Stimulated activated CD8-positive, alpha-beta memory T cell treated with anti-CD3 and anti-CD28 coated beads, Interleukin-2, amount 100 ng/mL, for 48 hours (primary cell): ENCODE data around the gene JAML.

Source experiments
- DNase-seq, 2 donors: peaks; one replicate each; pipeline ENCODE4 v3.0.0-alpha.2; 2020; ENCODE audit warnings: low read depth in 2 of 2

JAML gene

DNA sequence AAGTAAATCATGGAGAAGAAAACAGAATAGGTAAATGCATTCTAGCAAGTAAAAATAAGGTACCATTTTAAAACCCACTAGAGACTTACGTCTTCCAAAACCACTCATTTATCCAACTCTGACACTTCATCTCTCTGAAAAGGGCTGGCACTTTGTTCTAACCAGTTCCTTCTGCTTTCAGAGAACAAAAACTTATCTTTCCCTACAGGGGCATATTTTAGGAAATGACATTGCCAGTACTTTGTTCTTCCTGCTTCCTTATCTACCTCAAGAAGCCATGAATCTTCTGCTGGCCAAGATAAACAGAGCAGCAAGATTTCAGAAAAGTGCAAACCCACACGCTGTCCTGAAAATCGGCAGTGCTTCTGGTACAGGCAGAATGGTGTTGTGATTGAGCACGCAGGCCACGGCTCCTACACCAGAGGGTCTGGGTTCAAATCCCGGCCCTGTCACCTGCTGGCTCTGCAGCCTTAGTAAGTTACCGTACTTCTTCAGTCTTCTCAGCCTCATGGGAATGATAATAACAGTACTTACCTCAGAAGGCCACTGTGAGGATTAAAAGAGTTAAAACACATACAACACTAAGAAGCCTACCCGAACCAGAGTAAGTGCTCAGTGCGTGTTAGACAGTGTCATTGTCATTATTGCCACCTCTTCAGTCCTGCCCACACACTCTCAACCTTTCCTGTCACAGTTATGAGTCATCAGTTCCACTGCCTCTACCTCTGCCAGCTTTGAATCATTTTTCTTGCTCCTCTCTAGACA, 16.4 kb upstream of the JAML start:
- no peak for DNase-seq

DNA sequence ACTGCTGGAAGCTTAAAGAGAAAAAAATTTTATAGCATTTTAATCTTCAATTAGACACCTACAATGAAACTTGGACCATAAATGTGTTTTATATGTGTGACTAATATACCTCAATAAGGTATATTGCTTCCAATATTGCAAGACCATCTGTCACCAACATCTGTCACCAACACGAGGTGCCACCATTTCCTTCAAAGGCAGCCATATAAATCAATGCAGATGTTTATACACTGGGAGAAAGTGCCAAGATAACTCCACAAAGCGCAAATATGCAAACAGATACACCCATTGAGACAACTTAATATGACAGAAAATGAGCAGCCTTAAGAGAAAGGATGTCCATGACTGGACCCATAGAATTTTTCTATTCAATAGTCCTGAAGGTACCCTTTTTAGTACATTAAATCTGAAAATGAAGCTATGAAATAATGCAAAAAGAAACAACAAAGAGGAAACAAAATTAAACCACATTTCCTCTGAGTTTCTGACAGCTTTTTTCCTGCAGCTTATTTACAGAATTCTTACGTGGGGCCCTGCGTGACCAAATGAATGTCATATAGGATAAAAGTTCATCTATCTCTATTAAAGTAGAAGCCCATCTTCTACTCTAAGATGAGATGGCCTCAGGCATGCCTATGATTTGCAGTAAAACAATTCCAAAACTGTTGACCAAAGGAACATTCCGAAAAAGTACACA, 14.8 kb upstream of the JAML start:
- DNase-seq = no peak

DNA sequence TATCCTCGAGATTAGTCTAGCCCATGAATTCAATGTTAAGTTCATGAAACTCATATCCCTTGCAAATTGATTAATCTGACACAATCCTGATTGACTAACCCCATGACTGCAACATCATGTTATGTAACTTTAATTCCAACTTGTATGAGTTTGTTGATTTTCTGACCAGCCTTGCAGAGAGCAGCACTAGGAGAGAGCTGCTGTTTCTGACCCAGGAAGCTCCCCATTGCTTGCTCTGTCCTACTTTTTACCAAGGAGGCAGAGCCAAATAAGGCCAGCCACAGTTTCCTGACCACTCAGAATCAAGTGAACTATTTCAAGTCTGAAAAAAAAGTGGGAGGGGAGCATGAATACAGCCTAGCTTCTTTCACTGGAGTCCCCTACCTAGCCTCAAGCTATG, 14.1 kb upstream of the JAML start:
- DNase-seq = no peak

DNA sequence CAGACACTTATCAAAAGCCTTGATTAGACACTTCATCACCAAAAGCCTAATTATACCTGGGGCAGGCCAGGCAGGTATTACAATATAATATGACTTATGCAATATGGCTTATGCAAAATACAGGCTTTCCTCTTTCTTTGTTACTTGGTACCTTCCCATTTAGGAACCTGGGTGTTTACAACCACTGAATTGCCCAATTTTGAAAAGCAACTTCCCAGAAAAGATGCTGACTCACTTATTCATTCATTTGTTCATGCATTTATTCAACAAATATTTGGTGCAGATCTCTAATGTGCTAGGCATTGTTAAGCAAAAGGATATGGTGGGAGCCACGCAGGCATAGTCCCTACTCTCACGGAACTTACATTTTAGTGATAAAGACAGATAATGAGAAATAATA, 13.6 kb upstream of the JAML start:
- no peak for DNase-seq

DNA sequence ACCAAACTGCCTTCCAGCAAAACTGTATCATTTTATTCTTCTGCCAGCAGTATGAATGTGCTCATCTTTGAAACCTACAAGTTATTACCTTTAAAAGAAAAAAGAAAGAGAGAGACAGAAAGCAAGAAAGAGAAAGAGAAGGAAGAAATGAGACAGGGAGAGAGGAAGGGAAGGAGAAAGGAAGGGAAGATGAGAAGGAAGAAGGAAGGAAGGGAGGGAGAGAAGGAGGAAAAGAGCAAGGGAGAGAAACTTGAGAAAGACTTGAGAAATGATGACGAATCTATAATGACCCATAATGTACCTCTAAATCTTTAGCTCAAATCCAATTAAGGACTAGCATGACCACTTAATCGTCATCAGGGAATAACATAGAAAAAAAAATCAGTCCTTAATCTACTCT, 11.4 kb upstream of the JAML start:
- no peak for DNase-seq

DNA sequence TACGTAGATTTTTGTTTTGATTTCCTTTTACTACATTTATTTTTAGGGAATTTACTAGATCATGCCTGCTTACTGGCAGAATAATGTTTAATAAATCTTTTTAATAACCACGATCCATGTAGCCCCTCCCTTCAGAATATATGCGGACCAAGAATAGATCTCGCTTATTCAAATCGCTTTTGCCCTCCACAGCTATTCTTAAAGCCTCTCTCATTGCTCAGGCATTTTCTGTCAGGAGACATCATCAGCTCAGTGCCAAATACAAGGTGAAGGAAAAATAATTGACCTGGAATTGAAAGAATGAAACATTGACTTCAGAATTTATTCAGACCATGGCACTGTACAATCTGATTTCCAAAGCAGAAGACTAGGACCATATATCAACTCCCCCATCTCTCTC, 10.0 kb upstream of the JAML start:
- no peak for DNase-seq

DNA sequence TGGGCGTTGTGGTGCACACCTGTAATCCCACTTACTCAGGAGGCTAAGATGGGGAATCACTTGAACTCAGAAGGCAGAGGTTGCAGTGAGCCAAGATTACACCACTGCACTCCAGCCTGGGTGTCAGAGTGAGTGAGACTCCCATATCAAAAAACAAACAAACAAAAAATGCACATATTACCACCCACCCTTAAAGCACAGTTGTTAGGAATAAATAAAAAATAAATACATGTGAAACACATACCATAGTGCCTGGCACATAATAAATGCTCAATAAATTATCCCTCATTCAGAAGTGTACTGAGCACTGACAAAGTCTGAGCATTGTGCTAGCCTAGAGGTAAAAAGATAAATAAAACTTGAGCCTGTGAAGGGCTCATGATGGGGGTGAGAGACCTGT, 9.0 kb upstream of the JAML start:
- no peak for DNase-seq

DNA sequence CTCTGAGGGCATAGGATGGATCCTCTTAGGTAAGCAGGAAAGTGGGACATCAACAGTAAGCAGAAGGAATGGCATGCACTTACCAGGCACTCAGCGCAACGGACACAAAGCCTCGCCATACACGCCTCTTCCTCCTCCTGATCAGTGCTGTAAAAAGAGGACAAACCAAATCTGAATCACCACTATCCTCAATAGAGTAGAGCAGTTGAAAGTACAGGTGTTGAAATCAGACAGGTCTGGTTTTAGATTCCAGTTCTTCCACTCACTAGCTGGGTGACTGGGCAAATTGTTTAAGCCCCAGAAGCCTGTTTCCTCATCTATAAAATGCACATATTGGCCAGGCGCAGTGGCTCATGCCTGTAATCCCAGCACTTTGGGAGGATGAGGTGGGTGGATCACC, 8.6 kb upstream of the JAML start:
- DNase-seq = no peak

DNA sequence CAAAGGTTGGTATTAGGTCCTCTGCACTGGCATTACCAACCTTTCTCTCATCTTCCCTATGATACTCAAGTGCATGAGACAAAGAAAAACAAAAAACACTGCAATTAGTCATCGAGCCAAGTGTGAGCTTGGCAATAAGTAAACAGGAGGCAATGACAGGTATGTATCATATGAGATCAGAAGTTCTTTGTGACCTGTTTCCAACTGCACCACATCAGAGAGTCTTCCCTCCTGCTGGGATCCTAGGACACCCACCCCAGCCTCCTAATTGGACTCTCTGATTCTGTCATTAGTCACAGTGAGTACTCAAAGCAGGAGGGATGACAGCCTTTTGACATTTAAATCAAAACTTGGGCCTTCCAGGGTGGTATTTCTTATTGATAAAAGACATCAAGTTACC, 7.8 kb upstream of the JAML start:
- DNase-seq = no peak

DNA sequence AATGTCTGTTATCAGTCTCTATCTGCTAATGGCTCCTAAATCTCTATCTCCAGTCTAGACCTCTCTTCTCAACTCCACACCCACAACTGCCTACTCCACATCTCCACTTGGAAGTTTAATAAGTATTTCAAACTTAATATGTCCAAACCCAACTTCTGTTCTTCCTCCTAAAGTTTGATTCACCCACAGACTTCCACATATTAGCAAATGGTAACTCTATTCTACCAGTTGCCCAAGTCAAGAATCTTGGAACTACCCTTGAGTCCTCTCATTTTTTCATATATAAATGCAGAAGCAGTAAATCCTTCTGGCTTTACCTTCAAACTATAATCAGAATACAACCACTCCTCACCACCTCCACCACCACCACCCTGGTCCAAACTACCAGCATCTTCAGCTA, 6.7 kb upstream of the JAML start:
- no peak for DNase-seq

DNA sequence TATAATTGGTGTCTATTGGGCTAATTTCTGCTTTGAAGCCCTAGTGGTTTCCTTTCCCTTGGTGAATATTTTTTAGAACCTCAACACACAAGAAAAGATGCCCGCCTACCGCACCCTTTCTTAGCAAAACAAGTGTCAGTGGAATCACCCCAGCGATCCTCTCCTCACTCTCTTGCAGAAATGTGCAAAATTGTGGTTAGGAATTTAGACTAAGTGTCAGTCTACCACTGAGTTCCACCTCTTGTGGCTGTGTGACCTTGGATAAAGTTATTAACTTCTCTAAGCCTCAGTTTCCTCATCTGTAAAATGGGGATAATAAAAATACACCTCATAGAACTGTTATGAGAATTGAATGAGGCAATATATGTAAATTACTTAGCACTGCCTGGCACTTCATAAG, 5.3 kb upstream of the JAML start:
- DNase-seq = no peak

DNA sequence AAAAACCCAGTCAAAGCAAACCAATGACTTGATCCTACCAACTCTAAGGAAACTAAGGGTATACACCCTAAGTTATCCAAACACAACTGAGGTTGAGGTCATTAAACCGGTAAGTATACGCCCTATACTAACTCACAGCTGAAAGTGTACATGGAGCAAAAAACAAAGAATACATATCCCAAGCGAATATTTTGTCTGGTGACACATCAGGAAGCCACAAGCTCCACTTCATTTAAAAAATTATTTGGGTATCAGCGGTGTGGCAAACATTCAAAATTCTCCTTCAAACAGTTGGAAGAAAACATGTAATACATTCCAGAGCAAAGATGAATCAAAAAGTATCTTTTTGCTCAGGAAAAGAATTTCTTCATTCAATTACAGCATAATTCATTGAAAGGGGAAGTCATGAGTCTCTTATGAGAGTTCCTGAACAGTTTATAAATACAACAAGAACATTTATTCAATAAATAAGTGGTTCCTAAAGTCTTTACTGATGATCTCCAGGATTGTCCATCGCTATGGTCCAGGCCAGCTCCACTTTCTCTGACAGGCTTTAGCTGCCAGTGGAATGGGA, 4.5 kb upstream of the JAML start:
- DNase-seq = no peak

DNA sequence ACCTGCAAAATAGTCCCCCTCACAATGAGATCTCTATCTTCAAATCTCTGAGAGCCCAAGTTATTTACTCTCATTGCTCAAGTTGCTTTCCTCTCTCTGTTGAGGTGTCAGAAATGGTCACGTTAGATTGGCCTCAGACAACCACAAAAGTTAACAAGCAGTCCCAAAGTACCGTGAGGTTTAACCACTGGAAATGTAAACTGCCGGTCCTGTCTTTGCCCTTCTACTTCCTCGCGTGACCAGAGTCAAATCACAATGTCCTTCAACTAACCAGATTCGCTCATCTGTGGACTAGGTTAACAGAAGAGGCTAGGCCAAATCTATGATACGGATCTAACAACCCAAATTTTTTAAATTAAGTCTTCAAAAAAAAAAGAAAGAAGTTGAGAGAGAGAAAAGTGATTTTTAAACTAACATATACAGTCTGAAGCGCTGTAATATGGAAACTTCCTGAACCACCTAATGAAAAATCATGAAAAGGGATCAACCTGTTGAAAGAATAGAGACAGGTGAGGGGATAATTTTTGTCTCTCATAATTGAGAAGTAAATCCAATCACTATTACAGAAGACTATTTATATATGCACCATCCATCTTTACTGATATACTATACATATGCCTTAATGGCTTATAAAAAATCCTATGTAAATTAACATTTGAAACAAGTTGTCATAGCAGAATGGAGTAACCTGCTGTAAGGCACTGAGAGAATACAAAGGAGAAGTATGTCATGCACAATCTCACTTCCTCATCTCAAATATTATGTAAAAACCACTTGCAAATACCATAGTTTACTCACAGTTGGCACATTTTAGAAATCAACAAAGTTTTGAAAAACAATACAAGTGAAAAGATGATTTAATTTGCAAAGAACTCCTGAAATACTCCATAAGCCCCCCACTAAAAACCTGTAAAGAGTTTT, 3.3 kb upstream of the JAML start:
- no peak for DNase-seq

DNA sequence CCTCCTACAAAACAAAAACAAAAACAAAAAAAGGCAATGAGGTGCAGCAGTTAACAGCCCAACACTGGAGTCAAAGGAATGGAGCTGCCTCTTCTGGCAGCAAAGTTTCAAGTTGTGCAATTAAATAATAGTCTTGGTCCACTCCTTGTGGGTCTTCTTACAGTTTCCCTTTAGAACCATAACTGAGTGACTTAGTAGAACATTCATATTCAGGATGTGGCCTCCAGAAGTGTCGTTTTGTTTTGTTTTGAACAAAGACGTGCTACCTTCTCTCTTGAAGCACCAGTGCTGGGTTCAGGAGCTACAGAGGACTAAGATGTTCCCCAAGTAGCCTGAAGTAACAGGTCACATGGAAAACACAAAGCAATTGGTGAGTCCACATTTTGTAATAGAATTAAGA, 2.0 kb upstream of the JAML start:
- no peak for DNase-seq

DNA sequence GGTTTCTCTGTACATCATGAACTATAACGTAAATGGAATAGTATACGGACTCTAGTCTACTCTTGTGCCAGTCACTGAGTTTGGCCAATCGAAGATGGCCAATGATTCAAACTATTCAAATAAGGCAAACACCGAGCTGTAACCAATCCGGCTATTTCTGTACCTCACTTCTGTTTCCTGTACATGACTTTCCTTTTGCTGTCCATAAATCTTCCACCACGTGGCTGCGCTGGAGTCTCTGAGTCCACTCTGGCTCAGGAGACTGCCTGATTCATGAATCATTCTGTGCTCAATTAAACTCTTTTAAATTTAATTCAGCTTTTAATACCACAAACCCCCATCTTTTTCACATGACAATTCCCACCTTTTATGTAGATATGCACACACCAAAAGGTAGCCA, 1.5 kb upstream of the JAML start:
- DNase-seq = no peak

DNA sequence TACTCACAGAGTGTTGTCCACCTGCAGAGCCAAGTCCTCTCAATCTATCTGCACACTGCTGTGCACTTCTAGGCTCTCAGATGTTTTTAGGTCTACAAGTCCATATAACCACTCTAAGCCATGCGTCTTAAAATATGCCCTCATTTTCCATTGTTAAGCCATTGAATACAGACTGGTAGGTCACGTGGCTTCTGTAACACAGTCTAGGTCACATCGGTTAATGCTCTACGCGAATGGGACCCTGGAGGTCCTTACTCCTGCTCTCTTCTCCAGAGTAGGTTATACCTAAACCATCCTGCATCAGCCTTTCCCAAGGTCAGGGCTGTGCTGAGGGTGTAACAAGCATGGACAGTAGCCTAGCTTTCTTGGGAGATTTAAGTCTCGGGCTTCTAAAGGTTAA, 819 bp downstream of the JAML start:
- DNase-seq = no peak

DNA sequence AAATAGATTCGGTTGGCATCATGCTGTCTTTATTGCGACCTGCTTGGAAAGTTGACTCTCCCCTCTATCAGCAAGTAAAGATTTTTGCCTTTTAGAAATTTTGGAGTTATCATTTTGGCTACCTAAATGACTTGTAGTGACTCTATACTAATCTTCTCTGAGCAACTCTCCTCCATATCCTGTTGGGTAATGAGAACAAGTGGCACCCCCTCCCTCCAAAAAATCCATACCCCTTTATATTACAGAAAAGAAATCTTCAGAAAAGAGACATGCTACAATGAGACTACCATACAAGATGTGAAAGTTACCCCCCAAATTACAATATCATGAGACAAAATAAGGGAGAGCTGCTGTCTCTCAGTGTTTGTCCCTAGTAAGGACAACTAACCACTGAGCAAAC, 1.2 kb downstream of the JAML start:
- no peak for DNase-seq

DNA sequence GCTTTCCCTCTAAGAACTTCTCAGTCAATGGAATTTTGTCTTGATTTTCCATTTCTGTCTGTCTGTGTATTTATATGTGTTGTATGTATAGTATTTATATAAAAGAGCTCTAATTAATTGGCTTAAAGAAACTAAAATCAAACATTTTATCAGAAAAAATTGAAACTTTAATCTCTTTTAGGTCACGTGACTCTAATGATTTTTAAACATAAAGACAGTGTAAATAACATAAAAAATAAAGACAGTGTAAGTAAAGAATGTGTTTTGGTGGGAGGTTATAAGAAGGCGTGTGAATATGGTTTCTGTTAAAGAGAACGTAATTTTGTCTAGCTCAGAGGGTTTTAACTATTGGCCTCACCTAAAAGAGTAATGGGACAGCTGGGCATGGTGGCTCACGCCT, 2.4 kb downstream of the JAML start:
- DNase-seq = no peak

DNA sequence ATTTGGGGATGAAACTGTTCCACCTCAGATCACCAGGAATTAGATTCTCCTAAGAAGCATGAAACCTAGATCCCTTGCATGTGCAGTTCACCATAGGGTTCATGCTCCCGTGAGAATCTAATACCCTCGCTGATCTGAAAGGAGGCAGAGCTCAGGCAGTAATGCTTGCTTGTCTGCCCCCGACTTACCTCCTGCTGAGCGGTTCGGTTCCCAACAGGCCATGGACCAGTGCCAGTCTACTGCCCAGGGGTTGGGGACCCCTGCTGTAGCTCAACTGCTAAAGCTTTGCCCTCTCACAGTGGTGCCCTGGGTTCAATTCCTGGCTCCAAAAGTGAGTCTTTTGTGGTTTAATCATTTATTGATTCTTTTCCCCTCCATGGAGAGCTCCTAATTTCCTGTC, 3.4 kb downstream of the JAML start:
- no peak for DNase-seq

DNA sequence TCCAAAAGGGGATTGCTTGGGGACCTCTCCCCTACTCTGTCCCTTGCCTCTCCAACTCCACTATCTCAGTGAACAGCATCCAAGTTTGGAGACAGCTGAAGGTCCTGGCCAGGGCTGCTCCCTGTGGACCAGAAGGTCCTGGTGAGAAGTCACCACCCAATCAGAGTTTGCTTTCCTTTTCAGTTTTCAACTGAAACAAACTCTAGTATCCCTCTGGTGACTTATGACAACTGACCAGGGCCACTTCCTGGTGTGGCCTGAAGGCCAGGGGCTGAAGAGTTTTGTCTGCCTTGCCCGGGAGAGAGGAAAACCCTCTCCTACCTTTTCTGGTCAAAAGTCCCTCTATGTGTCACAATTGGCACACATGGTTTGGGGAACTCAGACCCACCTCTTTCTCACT, 5.1 kb downstream of the JAML start:
- no peak for DNase-seq

DNA sequence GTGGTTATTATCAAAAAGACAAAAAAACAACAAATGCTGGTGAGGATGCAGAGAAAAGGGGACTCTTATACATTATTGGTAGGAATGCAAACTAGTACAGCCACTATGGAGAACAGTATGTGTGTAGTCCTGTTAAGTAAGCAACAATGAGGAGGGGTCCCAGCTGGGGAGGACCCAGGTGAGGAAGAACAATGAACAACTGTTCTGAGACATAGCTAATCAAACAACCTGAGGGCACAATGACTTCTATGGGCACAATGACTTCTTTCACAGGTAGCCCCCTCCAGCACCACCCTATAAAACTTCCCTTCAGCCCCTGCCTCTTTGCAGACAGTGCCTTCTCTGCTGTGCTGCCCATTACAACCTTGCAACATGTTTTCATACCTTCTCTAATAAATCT, 5.6 kb downstream of the JAML start:
- no peak for DNase-seq

DNA sequence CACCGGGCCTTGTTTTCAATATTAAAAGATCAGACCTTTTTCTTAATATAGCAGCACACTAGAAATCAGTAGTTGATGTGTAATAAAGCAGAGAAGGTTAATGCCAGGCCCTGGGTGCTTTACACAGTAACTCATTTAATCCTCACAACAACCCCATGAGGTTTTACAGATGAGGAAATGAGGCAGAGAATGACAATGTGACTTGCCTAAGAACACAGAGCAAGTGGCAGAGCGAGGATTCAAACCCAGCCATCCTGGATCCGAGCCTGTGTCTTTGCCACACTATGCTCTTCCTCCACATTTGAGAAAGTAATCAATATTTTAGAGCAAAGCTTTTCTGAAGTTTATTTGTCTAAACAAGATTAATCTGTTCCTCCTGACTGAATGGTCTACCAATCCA, 7.2 kb downstream of the JAML start:
- no peak for DNase-seq
